GM12875 (cell line): ENCODE measurements around the gene COL4A5.

Source experiments
- H3K4me3 ChIP-seq: one replicate; pipeline ENCODE4 v1.5.1; 2011; ENCODE audit warnings: low read depth, low read length, control low read depth
- CTCF ChIP-seq: IDR thresholded peaks from 2 replicates; pipeline ENCODE4 v1.5.1; 2011; ENCODE audit warnings: low read depth, mild to moderate bottlenecking, control low read depth, inconsistent platforms, low read length, moderate library complexity, borderline replicate concordance; ENCODE audit not compliant: insufficient read depth

COL4A5 gene

GRCh38 chrX:108696690-108697089, 257.1 kb downstream of the COL4A5 start:
- TF ChIP-seq CTCF, result no peak
- H3K4me3 ChIP-seq, result no peak overlapping the region

GRCh38 chrX:108699368-108699767, 259.7 kb downstream of the COL4A5 start:
- peak; percentile 26; the same call in 1 of the 2 replicates for TF ChIP-seq CTCF
- H3K4me3 ChIP-seq, result no peak overlapping the region

- no peak overlapping the region for H3K4me3 ChIP-seq
- no peak for TF ChIP-seq CTCF
Measured at GRCh38 chrX:108701633-108702032, 262.0 kb downstream of the COL4A5 start.

- TF ChIP-seq CTCF, result no peak
- H3K4me3 ChIP-seq, result no peak overlapping the region
Measured at GRCh38 chrX:108702530-108702929, 262.9 kb downstream of the COL4A5 start.

GRCh38 chrX:108704839-108705238, 265.2 kb downstream of the COL4A5 start:
- no peak for TF ChIP-seq CTCF
- no peak overlapping the region for H3K4me3 ChIP-seq

- no peak overlapping the region for H3K4me3 ChIP-seq
- TF ChIP-seq CTCF, result no peak
Measured at GRCh38 chrX:108712886-108713285, 273.2 kb downstream of the COL4A5 start.

- TF ChIP-seq CTCF, result no peak
- no peak overlapping the region for H3K4me3 ChIP-seq
Measured at GRCh38 chrX:108722561-108722960, 282.9 kb downstream of the COL4A5 start.
